ENCODE data around the gene RAB37.

- TF ChIP-seq CTCF (IDR thresholded peaks at IDR 0.05), result no peak
- TF ChIP-seq TCF7L2 (IDR thresholded peaks at IDR 0.05; ENCODE audit: low read depth, low read length), result no peak
- TF ChIP-seq SIN3A (IDR thresholded peaks at IDR 0.05; ENCODE audit: borderline replicate concordance, insufficient read depth, low read depth, low read length), result no peak
- no peak for TF ChIP-seq REST (IDR thresholded peaks at IDR 0.05; ENCODE audit: insufficient read depth in 1 of 2, low read depth in 2 of 2, low read length in 1 of 2)
- no peak for TF ChIP-seq POLR2AphosphoS5 (IDR thresholded peaks at IDR 0.05; ENCODE audit: low read depth, low read length)
Observed at GRCh38 chr17:74775409-74776043, 38.5 kb downstream of the RAB37 start.
